NCI-H524 (cell line): ENCODE data around the gene DGLUCY.
"Not testable (repeated sequence)": the region's sequence is repeated elsewhere in the genome, so short reads cannot be mapped to it uniquely, and the experiment has no call there.

ENCODE experiments used
- DNase-seq, 2 experiments: peaks; one replicate each; lab custom pipeline; 2025; lab: John Stamatoyannopoulos, UW

DGLUCY gene

GRCh38 chr14:91108941-91109611 is 4.8 kb upstream of the DGLUCY start:
- DNase-seq: no peak

- no peak for DNase-seq
Observed at GRCh38 chr14:91111443-91111842, 2.4 kb upstream of the DGLUCY start.

GRCh38 chr14:91112194-91112593 is 1.7 kb upstream of the DGLUCY start:
- DNase-seq: peak; percentile 83 to 95

GRCh38 chr14:91114079-91115065 is 499 bp downstream of the DGLUCY start:
- peak in 1 of 2 experiments; percentile 83 for DNase-seq

GRCh38 chr14:91115986-91116770 is 2.3 kb downstream of the DGLUCY start:
- no peak for DNase-seq

GRCh38 chr14:91116913-91117588 is 3.2 kb downstream of the DGLUCY start:
- DNase-seq: no peak

GRCh38 chr14:91117960-91118359 is 4.1 kb downstream of the DGLUCY start:
- DNase-seq: no peak

GRCh38 chr14:91118511-91119068 is 4.7 kb downstream of the DGLUCY start:
- DNase-seq: no peak

GRCh38 chr14:91119556-91120311 is 5.9 kb downstream of the DGLUCY start:
- DNase-seq: no peak

GRCh38 chr14:91123201-91123600 is 9.3 kb downstream of the DGLUCY start:
- DNase-seq: peak in 1 of 2 experiments; percentile 31

GRCh38 chr14:91124406-91125270 is 10.8 kb downstream of the DGLUCY start:
- not testable (repeated sequence) for DNase-seq

- no peak for DNase-seq
Observed at GRCh38 chr14:91125271-91125660, 11.4 kb downstream of the DGLUCY start.

- no peak for DNase-seq
Observed at GRCh38 chr14:91125801-91126200, 11.9 kb downstream of the DGLUCY start.

- DNase-seq: no peak
Observed at GRCh38 chr14:91126761-91127160, 12.9 kb downstream of the DGLUCY start.

- no peak for DNase-seq
Observed at GRCh38 chr14:91127401-91127801, 13.5 kb downstream of the DGLUCY start.

GRCh38 chr14:91127924-91128323 is 14.1 kb downstream of the DGLUCY start:
- no peak for DNase-seq

GRCh38 chr14:91128699-91129098 is 14.8 kb downstream of the DGLUCY start:
- no peak for DNase-seq

- no peak for DNase-seq
Observed at GRCh38 chr14:91129261-91129660, 15.4 kb downstream of the DGLUCY start.

- no peak for DNase-seq
Observed at GRCh38 chr14:91135039-91135438, 21.2 kb downstream of the DGLUCY start.
